Germinal center (tissue), 1 donor: ENCODE results near the gene TANC1.

ENCODE experiments used
- DNase-seq: peaks from one replicate; pipeline ENCODE4 v3.0.0; 2012; ENCODE audit warnings: mixed read lengths, low spot score

The TANC1 gene

GRCh38 chr2:159196393-159196925, 228.0 kb downstream of the TANC1 start:
- no peak for DNase-seq

DNA sequence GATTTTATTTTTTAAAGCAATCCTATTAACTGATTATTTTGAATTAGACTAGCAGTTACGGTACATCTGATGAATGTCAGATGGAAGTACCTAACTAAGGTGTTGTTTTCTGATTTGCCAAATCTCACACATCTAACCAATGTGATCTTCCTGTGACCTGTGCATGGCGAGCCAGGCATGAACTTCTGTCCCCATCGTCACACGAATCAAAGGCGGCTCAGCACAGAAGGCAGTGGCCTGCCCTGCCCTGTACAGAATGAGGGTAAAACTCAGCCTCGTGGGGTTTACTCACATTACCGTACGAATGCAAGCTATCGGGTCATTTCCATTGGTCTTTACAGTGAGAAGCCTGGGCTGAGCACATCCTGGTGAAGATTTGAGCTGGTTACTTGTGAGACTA, 230.8 kb downstream of the TANC1 start:
- no peak for DNase-seq

DNA sequence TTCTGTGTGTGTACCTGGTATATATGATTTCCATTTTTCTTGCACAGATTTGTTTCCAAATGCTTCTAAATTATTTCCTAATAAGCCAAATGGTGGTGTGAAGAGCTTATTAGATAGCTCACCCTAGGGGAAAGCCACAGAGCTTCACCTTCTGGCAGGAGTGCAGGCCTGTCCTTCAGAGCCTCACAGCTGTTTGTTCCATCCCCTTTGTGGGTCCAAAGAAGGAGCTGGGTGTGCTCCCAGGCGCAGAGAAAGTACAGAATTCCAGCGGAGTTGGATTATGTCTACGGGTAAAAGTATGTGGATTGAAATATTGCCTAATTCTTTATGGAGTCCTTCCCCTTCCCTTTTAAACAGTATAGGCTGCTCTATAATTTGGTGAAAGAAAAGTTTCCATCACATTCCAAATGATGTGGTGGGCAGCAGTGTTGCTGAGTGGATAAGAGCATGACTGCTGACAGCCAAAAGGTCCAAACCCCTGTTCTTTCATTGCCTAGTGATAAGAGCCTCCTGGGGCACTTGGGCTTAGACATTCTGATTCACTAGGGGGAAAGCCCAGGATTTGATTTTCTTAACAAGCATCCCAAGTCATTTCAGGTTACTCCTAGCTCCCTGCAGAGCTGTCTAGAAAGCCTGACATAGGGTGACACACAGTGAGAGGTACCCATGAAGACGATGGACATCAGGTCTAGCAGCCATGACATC, 231.5 kb downstream of the TANC1 start:
- no peak for DNase-seq

GRCh38 chr2:159200498-159200897, 232.1 kb downstream of the TANC1 start:
- DNase-seq = no peak

- DNase-seq = no peak
Observed at GRCh38 chr2:159201360-159202063, 233.1 kb downstream of the TANC1 start.

GRCh38 chr2:159202568-159203071, 234.2 kb downstream of the TANC1 start:
- DNase-seq = no peak

DNA sequence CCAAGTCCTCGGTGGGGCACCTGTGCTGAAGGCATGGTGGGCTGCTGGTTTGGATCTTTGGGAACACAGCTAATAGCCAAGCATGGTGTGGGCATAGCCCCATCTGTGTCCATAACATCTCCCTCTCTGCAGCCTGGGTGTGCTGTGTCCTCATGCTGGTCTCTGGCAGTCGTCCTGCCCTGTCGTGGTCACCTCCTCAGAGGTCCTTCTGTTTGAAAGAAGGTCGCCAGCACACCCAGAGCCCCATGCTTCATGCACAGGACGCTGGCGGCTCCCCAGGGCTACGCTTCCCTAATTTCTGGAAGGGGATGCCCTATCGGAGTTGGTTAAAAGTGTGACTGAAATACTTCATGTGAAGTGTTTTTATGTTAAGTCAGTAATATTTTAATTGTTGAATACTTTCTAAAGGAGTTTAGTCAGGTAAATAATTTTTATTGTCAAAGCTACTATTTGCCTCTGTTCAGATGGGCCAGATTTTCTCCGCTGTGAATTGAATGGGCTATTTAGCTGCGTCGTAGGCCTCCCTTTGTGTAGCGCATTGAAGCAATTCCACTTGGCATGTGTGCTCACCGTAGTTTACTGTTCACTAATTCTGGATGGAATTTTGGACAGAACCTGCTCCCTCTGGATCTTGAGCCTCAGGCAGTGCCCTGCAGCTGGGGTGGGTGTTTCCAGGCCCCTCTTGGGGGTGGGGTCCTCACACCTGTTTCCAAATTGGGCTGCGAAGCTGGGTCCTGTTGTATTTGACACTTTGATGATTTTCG, 236.1 kb downstream of the TANC1 start:
- no peak for DNase-seq

DNA sequence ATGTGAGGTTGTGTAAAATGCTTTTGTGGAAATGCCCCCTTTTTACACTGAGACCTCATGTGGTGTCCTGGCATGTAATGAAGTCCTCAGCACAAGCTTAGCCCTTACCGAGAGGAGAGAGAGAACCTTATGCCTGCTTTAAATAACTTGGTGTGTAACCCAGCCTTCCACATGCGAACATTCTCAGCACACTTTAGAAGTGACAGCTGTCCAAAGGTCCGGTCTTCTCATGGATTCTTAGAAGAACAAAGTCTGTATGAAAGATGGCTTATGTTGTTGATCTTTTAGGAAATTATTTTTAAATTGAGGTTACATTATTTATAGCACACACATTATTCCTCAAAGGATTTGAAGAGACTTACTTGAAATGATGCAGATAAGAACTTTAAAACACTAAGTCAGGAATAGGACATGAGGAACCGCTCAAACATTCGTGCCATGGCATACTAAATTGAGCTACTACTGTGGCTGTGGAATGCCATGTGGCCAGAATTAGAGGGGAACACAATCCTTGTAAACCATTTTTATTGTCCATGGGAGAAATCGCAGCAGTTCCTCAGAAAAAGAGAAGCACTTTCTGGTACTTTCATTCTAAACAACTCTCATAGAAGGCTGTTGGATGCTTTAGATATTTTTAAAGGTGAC, 238.4 kb downstream of the TANC1 start:
- DNase-seq = no peak

- no peak for DNase-seq
Observed at GRCh38 chr2:159208438-159208837, 240.0 kb downstream of the TANC1 start.

DNA sequence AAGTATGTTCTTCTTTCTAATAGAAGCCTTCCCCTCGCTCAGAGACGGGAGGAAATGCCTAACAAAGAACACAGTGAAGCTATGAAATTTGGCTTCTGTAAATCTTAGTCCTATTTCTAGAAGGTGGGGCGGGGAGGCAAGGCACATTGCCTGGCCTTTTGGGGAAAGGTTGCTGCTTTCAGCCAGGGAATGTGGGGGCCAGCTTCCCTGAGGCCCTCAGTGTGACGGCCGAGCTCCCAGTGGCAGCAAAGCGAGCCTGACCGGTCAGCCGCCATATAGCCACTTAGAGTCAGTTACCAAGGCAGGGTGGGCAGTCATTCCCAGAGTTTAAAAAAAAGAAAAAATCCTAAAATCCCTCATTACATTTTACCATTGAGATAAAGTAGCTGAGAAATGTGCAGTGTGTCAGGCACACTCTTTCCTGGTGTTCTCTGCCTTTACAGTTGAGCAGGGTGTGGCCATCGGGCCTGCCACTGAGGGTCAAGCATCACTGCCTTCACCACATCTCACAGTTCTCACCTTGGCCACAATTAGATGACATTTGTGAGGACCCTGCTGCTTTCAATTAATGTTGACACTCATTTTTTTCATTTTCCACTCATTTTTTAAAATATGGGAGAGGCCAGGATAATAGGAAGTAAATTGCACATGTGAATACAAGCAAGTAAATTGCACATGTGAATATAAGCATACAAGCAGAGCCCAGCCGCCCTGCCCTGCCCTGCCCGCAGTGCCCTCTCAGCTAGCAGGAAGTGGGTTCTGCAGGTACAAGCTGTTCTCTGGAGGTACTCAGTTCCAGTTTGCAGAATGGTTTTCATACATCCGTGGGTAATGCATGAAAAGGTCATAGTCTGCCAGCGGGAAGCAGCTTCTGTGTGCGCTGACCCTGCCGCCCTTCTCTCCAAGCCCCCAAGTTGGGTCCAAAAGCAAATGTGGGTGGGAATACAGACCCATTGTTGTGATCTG, 241.2 kb downstream of the TANC1 start:
- DNase-seq = no peak

GRCh38 chr2:159211447-159212396, 243.3 kb downstream of the TANC1 start:
- DNase-seq = no peak

DNA sequence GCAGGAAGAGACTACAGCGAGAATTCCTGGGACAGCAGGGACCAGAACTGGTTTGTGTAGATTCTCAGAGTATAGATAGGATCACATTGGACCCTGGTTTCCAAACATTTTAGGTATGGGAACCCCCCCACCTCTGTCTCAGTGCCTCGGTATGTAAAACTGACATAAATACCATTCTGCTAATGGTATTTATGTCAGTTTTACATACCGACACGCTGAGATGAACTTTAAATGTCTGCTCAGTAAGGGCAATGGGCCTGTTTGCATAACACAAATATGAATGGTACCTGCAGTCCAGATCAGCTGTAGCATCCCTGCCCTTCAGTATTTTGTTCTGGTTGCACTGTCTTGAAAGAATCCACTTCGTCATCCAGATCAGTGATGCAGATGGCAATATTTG, 244.9 kb downstream of the TANC1 start:
- DNase-seq = no peak

GRCh38 chr2:159214325-159214865, 246.0 kb downstream of the TANC1 start:
- no peak for DNase-seq

DNA sequence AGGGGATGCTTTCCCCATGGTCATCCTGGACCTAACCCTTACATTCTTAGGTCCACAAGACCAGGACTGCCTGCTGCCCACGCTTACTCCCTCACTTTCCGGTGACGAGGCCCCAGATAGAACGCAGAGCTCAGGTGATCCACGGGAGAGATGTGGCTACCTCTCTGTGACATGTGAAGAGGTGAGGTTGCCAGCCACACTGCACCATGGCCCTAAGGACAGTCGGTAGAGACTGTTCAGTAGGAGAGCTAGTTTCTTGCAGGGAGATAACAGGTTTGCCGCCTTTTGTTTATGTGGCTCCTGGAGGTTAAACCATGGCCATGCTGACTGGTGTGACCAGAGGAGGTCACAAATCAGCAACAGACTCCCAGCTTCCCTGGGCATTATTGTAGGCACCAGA, 246.7 kb downstream of the TANC1 start:
- DNase-seq = no peak

- DNase-seq = no peak
Observed at GRCh38 chr2:159217676-159218075, 249.2 kb downstream of the TANC1 start.

- no peak for DNase-seq
Observed at GRCh38 chr2:159218389-159218788, 249.9 kb downstream of the TANC1 start.

DNA sequence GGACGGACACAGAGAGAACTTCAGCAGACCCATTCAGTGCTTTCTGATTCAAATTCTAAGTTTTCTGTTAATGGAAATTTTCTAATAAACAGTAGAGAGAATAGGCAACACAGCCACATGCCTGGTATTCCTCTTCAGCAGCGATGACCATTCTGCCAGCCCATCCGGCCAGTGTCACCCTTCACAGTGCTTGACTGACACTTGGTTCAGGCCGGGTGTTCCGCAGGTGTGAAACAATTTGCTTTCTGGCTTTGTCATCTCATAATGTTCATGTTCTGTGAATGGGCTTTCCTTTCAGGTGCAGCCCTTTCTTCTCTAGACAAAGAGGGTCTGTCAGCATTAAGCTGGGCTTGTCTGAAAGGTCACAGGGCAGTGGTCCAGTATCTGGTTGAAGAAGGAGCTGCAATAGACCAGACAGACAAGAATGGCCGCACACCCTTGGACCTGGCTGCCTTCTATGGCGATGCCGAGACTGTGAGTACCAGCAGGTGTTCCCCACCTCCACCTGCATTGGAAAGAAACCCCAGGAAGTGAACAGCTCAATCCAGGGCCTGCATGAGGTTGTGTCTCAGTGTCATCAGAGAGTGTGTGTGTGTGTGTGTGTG, 251.1 kb downstream of the TANC1 start:
- no peak for DNase-seq

DNA sequence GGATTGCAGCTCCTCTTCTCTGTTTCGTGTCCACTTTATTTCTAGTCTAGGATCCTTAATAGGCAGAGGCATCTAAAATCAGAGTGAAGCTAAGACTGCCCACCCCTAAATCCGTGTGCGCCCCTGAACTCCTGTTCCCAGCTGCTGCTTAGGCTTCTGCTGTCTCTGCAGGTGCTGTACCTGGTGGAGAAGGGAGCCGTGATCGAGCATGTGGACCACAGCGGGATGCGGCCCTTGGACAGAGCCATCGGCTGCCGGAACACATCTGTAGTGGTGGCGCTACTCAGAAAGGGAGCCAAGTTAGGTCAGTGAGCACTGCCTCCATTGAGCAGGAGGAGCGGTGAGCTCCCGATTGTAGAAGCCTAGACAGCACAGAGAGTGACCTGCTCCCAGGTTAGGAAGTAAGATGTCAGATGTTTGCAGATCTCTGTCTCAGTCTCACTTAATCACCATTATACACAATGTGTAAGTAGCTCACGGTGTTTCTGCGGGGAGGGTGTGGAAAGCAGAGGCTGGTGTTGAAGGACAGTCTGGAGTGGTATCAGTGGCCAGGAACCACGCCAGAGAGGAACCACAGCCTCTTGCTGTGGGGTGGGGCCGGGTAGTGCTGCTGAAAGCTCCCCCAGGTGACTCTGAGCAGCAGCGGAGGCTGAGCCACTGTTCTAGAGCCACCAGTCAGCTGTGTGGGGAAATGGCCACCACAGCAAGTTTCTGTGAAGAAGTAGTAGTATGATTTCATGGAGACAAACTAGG, 255.8 kb downstream of the TANC1 start:
- no peak for DNase-seq
